ENCODE data around the gene DIS3L2. TPM values are rescaled to one million over a fixed set of nuclear protein-coding genes. Genes with fewer than 3 reads are reported as not detected.
A peak's percentile ranks its signal among the peaks of the same experiment; 100 is the strongest.

DIS3L2 gene
- total RNA-seq, 1 experiment from 2014 or later: 39.1 TPM

GRCh38 chr2:231929961-231930592, 31.4 kb upstream of the DIS3L2 start:
- Histone ChIP-seq H2AFZ (no peak overlapping the region), H3K27me3 (ENCODE audit: insufficient read depth, low read depth) (peaks cover 12% of the 10 kb centered on the region), H3K4me1 (replicated peaks; ENCODE audit: insufficient read depth) (no peaks in the 10 kb centered on the region), H3K9me2 (ENCODE audit: insufficient read depth) (no peaks in the 10 kb centered on the region), H3K36me3 (ENCODE audit: low read depth) (no peaks in the 10 kb centered on the region), H3K9me3 (ENCODE audit: insufficient read depth, low read depth) (no peaks in the 10 kb centered on the region), H3F3A (ENCODE audit: insufficient read depth, low read depth) (no peaks in the 10 kb centered on the region), H3K27ac (no peak overlapping the region), H4K20me1 (ENCODE audit: insufficient read depth) (no peaks in the 10 kb centered on the region; the same call in 1 of the 2 replicates), H3K79me2 (ENCODE audit: low read depth) (no peaks in the 10 kb centered on the region), H3K4me3 (no peak overlapping the region), H3K4me2 (no peak overlapping the region)
- no TSS peak for BruUV-seq (replicated peaks)
- TF ChIP-seq EZH2 (IDR thresholded peaks at IDR 0.05; ENCODE audit: low read depth) (no peak), CTCF (conservative IDR thresholded peaks at IDR 0.05) (peak; percentile 47; the same call in 1 of the 2 replicates)
- DNase-seq: no peak
- intact Hi-C loops (cut with micrococcal nuclease; ENCODE audit: unreplicated experiment): loop anchor here (5.0 kb wide), 1 partner anchor 512 kb away; no protein-coding TSS in a partner anchor
- ChIA-PET POLR2A (ENCODE audit: unreplicated experiment) (no interaction called here), CTCF (interaction anchor here (0.5 kb wide), 1 partner anchor 11 kb away, joined by 4 read pairs; no protein-coding TSS in a partner anchor)

GRCh38 chr2:231930593-231931281, 30.8 kb upstream of the DIS3L2 start:
- no peaks in the 10 kb centered on the region for H3K36me3 ChIP-seq (ENCODE audit: low read depth)
- BruUV-seq (replicated peaks): no TSS peak
- no peak overlapping the region for H2AFZ ChIP-seq
- no peaks in the 10 kb centered on the region for H3K9me3 ChIP-seq (ENCODE audit: insufficient read depth, low read depth)
- H3K9me2 ChIP-seq (ENCODE audit: insufficient read depth): no peaks in the 10 kb centered on the region
- no peaks in the 10 kb centered on the region for H3K4me1 ChIP-seq (replicated peaks; ENCODE audit: insufficient read depth)
- ChIA-PET CTCF (interaction anchor here (0.5 kb wide), 1 partner anchor 10 kb away, joined by 4 read pairs; no protein-coding TSS in a partner anchor), POLR2A (ENCODE audit: unreplicated experiment) (no interaction called here)
- intact Hi-C loops (cut with micrococcal nuclease; ENCODE audit: unreplicated experiment): no loop called here
- no peak for TF ChIP-seq EZH2 (IDR thresholded peaks at IDR 0.05; ENCODE audit: low read depth)
- TF ChIP-seq CTCF (conservative IDR thresholded peaks at IDR 0.05): no peak
- no peak overlapping the region for H3K4me2 ChIP-seq
- H3K27ac ChIP-seq: no peak overlapping the region
- no peaks in the 10 kb centered on the region for H3F3A ChIP-seq (ENCODE audit: insufficient read depth, low read depth)
- H3K27me3 ChIP-seq (ENCODE audit: insufficient read depth, low read depth): peaks cover 12% of the 10 kb centered on the region
- no peak for DNase-seq
- H4K20me1 ChIP-seq (ENCODE audit: insufficient read depth): no peaks in the 10 kb centered on the region; the same call in 1 of the 2 replicates
- no peak overlapping the region for H3K4me3 ChIP-seq
- H3K79me2 ChIP-seq (ENCODE audit: low read depth): no peaks in the 10 kb centered on the region

GRCh38 chr2:231931481-231931915, 30.0 kb upstream of the DIS3L2 start:
- Histone ChIP-seq H3K27ac (no peak overlapping the region), H3K4me3 (no peak overlapping the region), H4K20me1 (ENCODE audit: insufficient read depth) (no peaks in the 10 kb centered on the region; the same call in 1 of the 2 replicates), H3K9me2 (ENCODE audit: insufficient read depth) (no peaks in the 10 kb centered on the region), H2AFZ (no peak overlapping the region), H3K4me1 (replicated peaks; ENCODE audit: insufficient read depth) (no peaks in the 10 kb centered on the region), H3K27me3 (ENCODE audit: insufficient read depth, low read depth) (peaks cover 12% of the 10 kb centered on the region), H3K4me2 (no peak overlapping the region), H3K36me3 (ENCODE audit: low read depth) (no peaks in the 10 kb centered on the region), H3F3A (ENCODE audit: insufficient read depth, low read depth) (no peaks in the 10 kb centered on the region), H3K79me2 (ENCODE audit: low read depth) (no peaks in the 10 kb centered on the region), H3K9me3 (ENCODE audit: insufficient read depth, low read depth) (no peaks in the 10 kb centered on the region)
- ChIA-PET POLR2A (ENCODE audit: unreplicated experiment) (no interaction called here), CTCF (no interaction called here)
- BruUV-seq (replicated peaks): no TSS peak
- DNase-seq: no peak
- intact Hi-C loops (cut with micrococcal nuclease; ENCODE audit: unreplicated experiment): no loop called here
- TF ChIP-seq EZH2 (IDR thresholded peaks at IDR 0.05; ENCODE audit: low read depth) (no peak), CTCF (conservative IDR thresholded peaks at IDR 0.05) (no peak)
